GM19328 (cell line): Measurements from ENCODE around the gene RIMKLB.
"Not testable (repeated sequence)": the region's sequence is repeated elsewhere in the genome, so short reads cannot be mapped to it uniquely, and the experiment has no call there.

Experiments used
- ATAC-seq: cut with Tn5 transposase; IDR thresholded peaks from one replicate; pipeline ENCODE4 v1.9.1; 2021; ENCODE audit warnings: mild to moderate bottlenecking, moderate library complexity; ENCODE audit not compliant: unreplicated experiment

Gene RIMKLB

DNA sequence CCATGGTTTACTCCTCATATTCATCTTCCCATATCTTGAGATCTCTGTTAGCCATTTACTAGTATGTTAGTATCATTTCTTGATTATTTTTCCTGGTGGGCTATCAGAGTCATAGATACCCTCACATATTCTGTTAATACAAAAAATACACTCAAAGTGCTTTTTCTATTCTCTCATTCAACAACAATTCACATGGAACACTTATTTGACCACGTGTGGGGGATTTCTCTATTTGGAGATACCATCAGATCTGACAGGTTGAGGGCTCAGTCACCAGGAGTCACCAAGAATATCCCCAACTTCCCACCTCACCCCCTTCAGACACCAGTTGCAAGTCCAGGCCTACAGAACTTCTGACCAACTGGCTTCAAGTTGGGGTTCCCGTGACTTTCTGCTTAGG, 72.7 kb downstream of the RIMKLB start:
- ATAC-seq, result no peak

DNA sequence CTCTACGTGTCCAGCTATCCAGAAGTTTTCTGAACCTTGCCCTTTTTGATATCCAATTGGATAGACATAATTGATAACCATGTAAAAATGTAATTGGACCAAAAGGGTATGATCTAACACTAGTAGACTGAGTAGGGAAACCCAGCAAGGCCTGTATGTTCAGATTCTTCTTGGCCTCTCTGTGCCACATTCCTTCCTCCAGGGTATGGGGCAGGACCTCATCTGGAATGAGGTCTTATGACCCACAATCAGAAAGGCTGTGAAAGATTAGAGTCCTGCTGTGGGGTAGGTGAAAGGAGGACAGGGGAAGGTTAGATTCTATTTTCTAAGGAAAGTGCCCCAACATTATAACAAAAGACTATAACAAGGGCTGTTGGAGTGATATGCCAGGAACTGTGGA, 73.3 kb downstream of the RIMKLB start:
- no peak for ATAC-seq

DNA sequence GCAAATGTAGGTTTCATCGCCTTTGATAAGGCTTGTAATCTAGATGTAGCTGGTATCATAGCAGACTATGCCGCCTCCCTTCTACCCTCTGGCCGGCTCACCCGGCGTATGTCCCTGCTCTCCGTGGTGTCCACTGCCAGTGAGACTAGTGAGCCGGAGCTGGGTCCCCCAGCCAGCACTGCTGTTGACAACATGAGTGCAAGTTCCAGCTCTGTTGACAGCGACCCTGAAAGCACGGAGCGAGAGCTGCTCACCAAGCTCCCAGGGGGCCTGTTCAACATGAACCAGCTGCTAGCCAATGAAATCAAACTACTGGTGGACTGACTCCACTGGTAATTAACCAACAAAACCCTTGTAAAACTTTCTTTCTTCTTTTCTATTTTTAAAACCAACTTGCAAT, 75.7 kb downstream of the RIMKLB start:
- ATAC-seq, result no peak

DNA sequence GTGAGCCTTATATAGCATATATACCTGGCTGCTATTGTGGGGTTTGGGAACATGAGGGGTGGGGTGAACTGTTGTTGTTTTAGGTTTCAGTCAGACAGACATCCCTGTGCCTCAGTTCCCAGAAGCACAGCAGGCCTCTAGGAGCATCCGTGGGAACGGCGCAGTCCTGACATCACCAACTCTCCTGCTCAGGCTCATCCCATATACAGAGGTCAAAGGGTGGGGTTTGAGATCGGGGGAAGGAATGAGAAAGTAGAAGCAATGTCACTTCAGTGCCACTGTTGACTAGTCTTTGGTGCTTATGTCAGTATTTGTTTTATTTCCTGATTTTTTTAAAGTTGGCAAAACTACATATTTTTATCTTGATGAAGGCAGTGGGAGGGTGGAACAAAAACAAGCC, 81.5 kb downstream of the RIMKLB start:
- no peak for ATAC-seq

DNA sequence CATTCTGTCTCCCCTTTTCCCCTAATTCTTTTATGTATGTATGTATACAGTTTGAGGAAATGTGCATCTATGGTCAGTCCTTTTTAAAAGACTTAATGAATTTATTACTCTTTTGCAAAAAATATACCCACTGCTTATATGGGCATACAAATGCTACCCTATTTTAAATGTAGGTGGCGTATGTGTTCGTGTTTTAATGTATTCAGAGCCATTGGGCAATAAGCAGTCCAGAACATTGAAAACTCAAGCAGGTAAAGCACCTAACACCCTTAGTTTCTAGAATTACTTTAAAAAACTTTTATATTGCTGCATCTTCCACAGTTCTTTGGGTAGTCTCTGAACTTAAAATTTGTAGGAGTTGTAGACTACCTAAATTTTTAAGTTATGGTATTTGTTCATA, 82.1 kb downstream of the RIMKLB start:
- no peak for ATAC-seq

DNA sequence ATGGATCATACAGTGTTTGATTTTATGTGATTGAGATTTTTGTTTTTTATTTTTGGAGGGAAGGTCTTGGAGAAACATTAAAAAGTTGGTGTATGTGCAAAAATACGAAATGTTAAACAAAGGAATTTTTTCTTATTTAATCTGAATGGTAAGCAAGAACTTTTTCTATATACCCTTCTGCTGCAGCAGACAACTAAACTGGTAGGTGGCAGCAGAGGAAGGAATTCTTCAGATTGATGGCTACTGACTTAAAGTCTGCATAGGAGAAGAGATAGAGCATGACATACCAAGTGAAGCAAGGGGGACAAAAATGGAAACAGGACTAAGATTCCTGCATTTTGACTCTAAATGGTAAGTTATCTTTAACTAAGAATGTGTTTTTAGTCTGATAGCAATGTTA, 82.6 kb downstream of the RIMKLB start:
- no peak for ATAC-seq

DNA sequence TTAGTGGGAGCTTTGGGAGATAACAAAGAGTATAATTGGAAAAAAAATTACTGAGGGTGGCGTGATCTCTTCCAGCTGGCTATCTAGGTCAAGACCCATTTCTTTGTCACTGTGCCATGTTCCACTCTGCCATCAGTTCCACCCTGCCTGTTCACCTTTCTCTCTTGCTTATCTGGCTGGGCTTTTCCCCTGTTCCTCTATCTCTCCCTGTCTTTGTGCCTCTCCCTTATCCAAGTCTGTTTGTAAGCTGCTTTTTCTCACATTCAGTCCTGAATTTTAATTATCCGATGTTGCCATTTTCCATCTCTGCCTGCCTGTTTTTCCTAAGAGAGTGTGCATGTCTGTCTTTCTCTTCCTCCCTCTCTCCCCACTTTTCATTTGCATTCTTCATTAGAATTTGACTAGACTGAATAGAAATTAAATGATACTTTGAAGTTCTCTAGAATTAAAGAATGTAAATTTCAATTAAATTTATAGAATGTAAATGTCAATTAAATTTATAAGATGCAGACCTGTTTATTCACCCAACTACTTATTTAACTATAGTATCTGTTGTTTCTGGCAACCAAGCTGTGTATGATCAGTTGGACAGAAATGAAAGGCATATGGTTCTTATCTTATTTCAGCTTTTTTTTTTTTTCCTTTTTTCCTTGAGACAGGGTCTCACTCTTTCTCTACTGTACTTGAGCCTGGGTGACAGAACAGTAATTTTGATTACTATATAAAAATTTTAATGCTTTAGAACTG, 83.8 kb downstream of the RIMKLB start:
- ATAC-seq, result no peak

DNA sequence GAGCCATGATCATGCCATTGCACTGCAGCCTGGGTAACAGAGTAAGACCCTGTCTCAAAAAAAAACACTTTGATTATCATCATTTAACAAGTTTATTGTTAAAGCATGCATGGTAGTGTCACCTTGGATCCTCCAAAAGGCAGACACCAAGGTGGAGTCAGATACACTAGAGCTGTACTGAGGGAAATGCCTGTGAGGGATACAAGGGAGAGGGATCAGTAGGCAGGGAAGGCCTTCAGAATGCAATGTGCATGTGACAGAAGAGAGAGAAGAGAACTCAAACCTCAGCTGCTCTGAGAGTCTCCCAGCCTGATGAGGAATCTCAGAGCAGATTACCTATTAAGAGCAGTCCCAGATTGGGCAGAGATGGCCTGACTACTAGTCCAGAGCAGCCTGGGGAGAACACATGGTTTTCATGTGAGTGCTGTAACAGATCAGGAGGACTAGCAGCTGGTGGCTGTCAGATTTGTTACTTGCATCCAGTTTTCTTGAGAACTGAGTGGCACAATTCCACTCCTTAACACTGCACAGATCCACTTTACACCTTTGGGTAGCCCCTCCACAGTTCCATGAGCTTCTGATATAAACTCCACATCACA, 86.6 kb downstream of the RIMKLB start:
- no peak for ATAC-seq

DNA sequence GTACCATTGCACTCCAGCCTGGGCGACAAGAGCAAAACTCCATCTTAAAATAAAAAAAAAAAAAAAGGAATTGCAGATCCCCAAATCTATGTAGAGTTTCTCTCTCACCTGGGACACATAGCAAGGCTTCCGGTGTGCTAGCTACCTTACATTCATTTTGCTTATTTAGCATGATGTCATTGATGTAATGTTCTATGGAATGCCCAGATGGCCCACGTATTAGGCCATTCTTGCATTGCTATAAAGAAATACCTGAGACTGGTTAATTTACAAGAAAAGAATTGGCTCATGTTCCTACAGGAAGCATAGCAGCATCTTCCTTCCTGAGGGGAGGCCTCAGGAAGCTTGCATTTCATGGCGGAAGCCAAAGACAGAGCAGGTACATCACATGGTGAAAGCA, 87.7 kb downstream of the RIMKLB start:
- ATAC-seq, result no peak

DNA sequence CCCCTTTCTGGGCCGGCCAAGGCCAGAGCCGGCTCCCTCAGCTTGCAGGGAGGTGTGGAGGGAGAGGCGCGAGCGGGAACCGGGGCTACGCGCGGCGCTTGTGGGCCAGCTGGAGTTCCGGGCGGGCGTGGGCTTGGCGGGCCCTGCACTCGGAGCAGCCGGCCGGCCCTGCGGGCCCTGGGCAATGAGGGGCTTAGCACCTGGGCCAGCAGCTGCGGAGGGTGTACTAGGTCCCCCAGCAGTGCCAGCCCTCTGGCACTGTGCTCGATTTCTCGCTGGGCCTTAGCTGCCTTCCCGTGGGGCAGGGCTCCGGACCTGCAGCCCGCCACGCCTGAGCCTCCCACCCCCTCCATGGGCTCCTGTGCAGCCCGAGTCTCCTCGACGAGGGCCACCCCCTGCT, 89.4 kb downstream of the RIMKLB start:
- not testable (repeated sequence) for ATAC-seq

DNA sequence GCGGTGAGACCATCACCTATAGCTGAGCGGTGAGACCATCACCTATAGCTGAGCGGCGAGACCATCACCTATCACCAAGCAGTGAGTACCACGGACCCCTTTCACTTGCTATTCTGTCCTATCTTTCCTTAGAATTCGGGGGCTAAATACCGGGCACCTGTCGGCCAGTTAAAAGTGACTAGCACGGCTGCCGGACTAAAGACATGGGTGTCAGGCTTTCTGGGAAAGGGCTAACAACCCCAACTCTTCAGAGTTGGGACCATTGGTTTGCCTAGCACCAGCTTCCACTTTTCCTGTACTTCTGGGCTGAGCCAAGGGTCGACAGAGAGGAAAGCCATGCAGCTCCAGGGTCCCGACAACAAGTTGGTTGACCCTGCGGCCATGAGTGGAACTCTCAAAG, 90.9 kb downstream of the RIMKLB start:
- ATAC-seq, result not testable (repeated sequence)

DNA sequence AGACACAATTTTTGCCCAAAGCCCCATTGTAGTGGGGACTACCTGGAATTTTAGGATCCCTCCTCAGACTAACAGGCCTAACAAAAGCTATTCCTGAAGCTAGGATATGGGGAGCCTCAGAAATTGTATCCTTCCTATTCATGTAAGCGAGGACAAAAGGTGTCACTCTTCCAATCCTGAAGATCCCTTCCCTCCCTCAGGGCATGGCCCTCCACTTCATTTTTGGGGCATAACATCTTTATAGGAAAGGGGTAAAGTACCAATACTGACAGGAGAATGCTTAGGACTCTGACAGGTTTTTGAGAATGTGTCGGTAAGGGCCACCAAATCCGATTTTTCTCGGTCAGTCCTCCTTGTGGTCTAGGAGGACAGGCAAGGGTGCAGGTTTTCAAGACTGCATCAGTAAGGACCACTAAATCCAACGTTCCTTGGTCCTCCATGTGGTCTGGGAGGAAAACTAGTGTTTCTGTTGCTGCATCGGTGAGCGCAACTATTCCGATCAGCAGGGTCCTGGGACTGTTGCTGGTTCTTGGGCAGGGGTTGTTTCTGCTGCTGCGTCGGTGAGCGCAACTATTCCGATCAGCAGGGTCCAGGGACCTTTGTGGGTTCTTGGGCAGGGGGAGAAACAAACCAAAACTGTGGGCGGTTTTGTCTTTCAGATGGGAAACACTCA, 91.7 kb downstream of the RIMKLB start:
- ATAC-seq, result not testable (repeated sequence)

DNA sequence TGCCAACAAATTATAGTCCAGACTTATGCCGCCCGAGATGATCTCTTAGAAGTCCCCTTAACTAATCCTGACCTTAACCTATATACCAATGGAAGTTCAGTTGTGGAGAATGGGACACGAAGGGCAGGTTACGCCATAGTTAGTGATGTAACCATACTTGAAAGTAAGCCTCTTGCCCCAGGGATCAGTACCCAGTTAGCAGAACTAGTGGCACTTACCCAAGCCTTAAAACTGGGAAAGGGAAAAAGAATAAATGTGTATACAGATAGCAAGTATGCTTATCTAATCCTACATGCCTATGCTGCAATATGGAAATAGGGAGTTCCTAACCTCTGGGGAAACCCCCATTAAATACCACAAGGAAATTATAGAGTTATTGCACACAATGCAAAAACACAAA, 95.4 kb downstream of the RIMKLB start:
- not testable (repeated sequence) for ATAC-seq

DNA sequence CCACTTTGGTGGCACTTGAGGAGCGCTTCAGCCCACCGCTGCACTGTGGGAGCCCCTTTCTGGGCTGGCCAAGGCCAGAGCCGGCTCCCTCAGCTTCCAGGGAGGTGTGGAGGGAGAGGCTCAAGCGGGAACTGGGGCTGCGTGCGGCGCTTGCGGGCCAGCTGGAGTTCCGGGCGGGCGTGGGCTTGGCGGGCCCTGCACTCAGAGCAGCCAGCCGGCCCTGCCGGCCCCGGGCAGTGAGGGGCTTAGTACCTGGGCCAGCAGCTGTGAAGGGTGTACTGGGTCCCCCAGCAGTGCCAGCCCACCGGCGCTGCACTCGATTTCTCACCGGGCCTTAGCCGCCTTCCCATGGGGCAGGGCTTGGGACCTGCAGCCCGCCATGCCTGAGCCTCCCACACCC, 96.8 kb downstream of the RIMKLB start:
- ATAC-seq, result not testable (repeated sequence)

DNA sequence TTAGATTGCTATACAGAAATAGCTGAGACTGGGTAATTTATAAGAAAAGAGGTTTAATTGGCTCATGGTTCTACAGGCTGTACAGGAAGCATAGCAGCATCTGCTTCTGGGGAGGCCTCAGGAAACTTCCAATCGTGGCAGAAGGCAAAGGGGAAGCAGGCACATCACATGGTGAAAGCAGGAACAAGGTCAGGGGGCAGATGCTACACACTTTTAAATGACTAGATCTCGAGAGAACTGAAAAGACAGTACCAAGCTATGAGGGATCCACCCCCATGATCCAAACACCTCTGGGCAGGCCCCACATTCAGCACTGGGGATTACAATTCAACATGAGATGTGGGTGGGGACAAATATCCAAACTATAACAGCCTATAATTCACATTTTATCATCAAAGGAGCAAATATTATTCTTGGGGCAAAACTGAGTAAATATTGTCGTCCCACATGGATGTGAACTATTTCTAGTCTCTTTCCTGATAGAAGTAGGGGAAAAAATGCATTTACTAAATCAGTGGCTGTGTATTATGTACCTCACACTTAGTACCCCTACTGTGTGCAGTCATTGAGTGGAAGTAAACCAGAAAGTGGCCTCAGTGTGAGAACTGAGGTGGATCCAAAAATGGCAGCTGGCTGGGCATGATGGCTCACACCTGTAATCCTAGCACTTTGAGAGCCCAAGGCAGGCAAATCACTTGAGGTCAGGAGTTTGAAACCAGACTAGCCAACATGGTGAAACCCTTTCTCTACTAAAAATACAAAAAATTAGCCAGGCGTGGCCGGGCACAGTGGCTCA, 99.2 kb downstream of the RIMKLB start:
- ATAC-seq, result no peak

DNA sequence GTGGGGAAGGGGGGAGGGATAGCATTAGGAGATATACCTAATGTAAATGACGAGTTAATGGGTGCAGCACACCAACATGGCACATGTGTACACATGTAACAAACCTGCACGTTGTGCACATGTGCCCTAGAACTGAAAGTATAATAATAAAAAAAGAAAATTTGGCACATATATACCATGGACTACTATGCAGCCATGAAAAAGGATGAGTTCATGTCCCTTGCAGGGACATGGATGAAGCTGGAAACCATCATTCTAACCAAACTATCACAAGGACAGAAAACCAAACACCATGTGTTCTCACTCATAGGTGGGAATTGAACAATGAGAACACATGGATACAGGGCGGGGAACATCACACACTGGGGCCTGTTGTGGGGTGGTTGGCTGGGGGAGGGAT, 103.4 kb downstream of the RIMKLB start:
- not testable (repeated sequence) for ATAC-seq

DNA sequence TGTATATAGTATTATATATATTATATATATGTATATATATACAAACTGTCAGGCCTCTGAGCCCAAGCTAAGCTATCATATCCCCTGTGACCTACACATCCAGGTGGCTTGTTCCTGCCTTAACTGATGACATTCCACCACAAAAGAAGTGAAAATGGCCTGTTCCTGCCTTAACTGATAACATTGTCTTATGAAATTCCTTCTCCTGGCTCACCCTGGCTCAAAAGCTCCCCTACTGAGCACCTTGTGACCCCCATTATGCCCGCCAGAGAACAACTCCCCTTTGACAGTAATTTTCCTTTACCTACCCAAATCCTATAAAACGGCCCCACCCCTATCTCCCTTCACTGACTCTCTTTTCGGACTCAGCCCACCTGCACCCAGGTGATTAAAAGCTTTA, 107.0 kb downstream of the RIMKLB start:
- ATAC-seq, result not testable (repeated sequence)

DNA sequence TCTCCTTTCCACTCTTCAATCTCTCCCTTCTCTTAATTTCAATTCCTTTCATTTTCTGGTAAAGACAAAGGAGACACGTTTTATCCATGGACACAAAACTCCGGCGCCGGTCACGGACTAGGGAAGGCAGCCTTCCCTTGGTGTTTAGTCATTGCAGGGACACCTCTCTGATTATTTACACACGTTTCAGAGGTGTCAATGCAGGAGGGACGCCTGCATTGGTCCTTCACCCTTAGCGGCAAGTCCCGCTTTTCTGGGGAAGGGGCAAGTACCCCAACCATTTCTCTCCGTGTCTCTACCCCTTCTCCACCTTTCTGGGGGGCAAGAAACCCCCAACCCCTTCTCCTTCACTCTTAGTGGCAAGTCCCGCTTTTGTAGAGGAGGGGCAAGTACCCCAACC, 107.7 kb downstream of the RIMKLB start:
- ATAC-seq, result not testable (repeated sequence)

DNA sequence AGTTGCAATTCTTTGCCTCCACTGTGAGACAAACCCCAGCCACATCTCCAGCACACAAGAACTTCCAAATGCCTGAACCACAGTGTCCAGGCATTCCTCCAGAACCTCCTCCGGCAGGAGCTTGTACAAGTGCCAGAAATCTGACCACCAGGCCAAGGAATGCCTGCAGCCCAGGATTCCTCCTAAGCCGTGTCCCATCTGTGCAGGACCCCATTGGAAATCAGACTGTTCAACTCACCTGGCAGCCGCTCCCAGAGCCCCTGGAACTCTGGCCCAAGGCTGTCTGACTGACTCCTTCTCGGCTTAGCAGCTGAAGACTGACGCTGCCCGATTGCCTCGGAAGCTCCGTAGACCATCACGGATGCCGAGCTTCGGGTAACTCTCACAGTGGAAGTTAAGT, 109.3 kb downstream of the RIMKLB start:
- not testable (repeated sequence) for ATAC-seq

DNA sequence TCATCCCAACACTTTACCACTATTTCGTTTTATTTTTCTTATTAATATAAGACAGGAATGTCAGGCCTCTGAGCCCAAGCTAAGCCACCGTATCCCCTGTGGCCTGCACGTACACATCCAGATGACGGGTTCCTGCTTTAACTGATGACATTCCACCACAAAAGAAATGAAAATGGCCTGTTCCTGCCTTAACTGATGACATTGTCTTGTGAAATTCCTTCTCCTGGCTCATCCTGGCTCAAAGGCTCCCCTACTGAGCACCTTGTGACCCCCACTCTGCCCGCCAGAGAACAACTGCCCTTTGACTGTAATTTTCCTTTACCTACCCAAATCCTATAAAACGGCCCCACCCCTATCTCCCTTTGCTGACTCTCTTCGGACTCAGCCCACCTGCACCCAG, 112.3 kb downstream of the RIMKLB start:
- not testable (repeated sequence) for ATAC-seq

DNA sequence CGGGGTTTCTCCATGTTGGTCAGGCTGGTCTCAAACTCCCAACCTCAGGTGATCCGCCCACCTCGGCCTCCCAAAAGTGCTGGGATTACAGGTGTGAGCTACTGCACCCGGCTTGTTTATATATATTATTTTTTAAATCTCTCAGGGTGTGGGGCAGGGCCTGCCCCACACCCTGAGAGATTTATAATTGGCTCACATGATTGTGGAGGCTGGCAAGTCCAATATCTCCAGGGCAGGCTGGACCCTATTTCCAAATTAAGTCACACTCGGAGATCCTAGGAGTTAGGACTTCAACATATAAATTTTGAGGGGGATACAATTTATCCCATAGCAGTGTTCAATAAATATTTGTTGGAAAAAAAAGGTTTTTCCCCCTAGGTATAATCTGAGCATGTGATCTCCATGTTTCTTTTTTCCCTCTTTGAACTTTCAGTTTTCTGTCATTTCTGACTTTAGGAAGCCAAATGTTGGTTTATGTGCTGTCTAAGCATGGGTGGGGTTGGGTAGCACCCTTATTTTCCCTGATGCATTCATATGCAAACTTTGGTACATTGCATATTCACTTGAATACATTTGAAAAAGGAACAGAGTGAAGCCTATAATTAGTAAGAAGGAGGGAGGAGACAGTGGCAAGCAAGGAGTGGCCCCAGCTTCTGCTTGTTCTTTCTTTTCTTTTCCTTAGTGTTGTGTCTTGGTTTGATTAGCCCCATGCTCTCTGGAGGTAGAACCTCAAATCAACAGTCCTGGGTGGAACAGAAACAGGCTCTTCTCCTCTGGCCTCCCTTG, 116.0 kb downstream of the RIMKLB start:
- no peak for ATAC-seq
